Pancreas (tissue), 10 donors: ENCODE measurements around the gene NR3C2. TPM values are rescaled to one million over a fixed set of nuclear protein-coding genes. Genes with fewer than 3 reads are reported as not detected.

Experiments used
- ATAC-seq, 4 donors: fragments of 200-7000 bp; cut with Tn5 transposase; one replicate each; pipeline versions ENCODE4 v1.8.0 to v1.9.1; 2020; ENCODE audit warnings: mild to moderate bottlenecking in 4 of 4, moderate library complexity in 4 of 4
- DNase-seq, 6 donors: peaks; one replicate each; pipeline ENCODE4 v3.0.0-alpha.2; 2020
- FAIRE-seq: peaks from 2 replicates; lab custom pipeline; 2012; peaks lifted over from hg19 to GRCh38; lab: Jason Lieb, UNC
- H3K27ac ChIP-seq, 4 donors: fragments of 200-600 bp; sonication (generic); 1 replicate in 3 of 4; 2 replicates in 1 of 4; pipeline versions ENCODE4 v1.5.0 to v1.8.0; 2020
- H3K27me3 ChIP-seq, 4 donors: fragments of 200-600 bp; one replicate each; pipeline ENCODE4 v1.8.0; 2021
- H3K36me3 ChIP-seq, 3 donors: fragments of 200-600 bp; sonication (generic) in 1 of 3; one replicate each; pipeline versions ENCODE4 v1.5.0 to v1.8.0; 2020 to 2021
- H3K4me1 ChIP-seq, 3 donors: fragments of 200-600 bp; one replicate each; pipeline ENCODE4 v1.8.0; 2021
- H3K4me3 ChIP-seq, 4 donors: fragments of 200-600 bp; sonication (generic) in 2 of 4; one replicate each; pipeline versions ENCODE4 v1.5.0 to v1.8.0; 2020 to 2021
- H3K9me3 ChIP-seq, 4 donors: fragments of 200-600 bp; one replicate each; pipeline ENCODE4 v1.8.0; 2021
- WGBS, 2 donors: extraction: QIAGEN DNeasy Blood & Tissue Kit; methylation state at CpG; one replicate each; pipeline ENCODE4 v1.1.7; 2013; 5-methylcytosine and 5-hydroxymethylcytosine counted together
- intact Hi-C, 3 donors: fragments of 100-400 bp; cut with DNase I; formaldehyde crosslinking; loops; one replicate each; pipeline versions ENCODE4 v1.11.1 to v1.14.2; 2022
- polyA plus RNA-seq, 2 donors: library from polyadenylated mRNA; stranded (reverse); fragments of 200-250 nt; gene quantifications; one replicate each; pipeline ENCODE4 v1.2.3, GENCODE V29; 2013
- total RNA-seq, 6 donors: library from RNA; stranded (reverse); fragmentation: NEBNext Ultra II Directional in 4 of 6; extraction: Animal tissue kit (Norgen Biotek cat#: 25700) in 4 of 6; gene quantifications; one replicate each; pipeline versions ENCODE4 v1.2.1 to v1.2.4, GENCODE V29; 2021 to 2023
- TF ChIP-seq, protein P1 (sequence below), 4 donors: fragments of 200-600 bp; sonication (generic) in 3 of 4; IDR thresholded peaks; one replicate each; pipeline versions ENCODE4 v1.5.0 to v1.8.0; 2021; ENCODE audit warnings: antibody characterized with exemption in 4 of 4
- donor health status: healthy with polysubstance abuse.
- donor health status: DM: no; HTN: no; CAD: no; lungs with moderate emphysema.
- donor health status: DM: no; HTN: no; CAD: no.
- donor health status: control.
- donor health status: control.
- donor health status: Bipolar disorder and iron deficiency.
- donor health status: DM: yes; HTN: yes; CAD: no.
- donor health status: DM: no; HTN: no; CAD: no.
- donor health status: DM: no; HTN: no; CAD: no.
- donor health status: DM: yes; HTN: yes; CAD: no.

NR3C2 gene
- total and polyA plus RNA-seq, 8 donors = 2.5 to 15.7 (median 12.5) TPM

DNA sequence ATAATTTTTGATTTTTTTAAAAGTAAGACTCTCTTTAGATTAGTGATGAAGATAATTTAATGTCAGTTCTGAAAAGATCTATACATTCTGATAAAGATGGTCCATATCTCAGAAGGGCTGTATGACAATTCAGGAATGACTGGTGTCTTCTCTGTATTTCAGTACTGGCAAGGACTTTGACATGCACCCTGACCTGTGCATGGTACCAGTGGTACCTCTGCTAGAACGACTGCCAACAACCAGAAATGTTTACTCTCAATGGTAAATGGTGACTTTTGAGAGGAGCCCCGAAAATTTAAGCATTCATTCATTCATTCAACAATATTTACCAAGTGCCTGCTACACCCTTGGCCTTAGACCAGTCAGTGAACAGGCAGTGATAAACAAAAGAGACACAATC lies 4.8 kb downstream of the NR3C2 start:
- Histone ChIP-seq H3K9me3 (no peaks in the 10 kb centered on the region), H3K4me3 (no peak overlapping the region), H3K4me1 (peaks cover 25 to 38% (median 29%) of the 10 kb centered on the region in 3 donors), H3K27ac (no peak overlapping the region), H3K36me3 (no peaks in the 10 kb centered on the region), H3K27me3 (no peaks in the 10 kb centered on the region)
- FAIRE-seq = no peak
- DNase-seq = no peak
- TF ChIP-seq, protein P1, sequence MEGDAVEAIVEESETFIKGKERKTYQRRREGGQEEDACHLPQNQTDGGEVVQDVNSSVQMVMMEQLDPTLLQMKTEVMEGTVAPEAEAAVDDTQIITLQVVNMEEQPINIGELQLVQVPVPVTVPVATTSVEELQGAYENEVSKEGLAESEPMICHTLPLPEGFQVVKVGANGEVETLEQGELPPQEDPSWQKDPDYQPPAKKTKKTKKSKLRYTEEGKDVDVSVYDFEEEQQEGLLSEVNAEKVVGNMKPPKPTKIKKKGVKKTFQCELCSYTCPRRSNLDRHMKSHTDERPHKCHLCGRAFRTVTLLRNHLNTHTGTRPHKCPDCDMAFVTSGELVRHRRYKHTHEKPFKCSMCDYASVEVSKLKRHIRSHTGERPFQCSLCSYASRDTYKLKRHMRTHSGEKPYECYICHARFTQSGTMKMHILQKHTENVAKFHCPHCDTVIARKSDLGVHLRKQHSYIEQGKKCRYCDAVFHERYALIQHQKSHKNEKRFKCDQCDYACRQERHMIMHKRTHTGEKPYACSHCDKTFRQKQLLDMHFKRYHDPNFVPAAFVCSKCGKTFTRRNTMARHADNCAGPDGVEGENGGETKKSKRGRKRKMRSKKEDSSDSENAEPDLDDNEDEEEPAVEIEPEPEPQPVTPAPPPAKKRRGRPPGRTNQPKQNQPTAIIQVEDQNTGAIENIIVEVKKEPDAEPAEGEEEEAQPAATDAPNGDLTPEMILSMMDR (IDR thresholded peaks at IDR 0.05) = no peak
- ATAC-seq = no peak
- 53 to 56% methylated on average over 2 of the region's 2 CpGs for WGBS, 2 donors
- intact Hi-C loops = no loop called here

DNA sequence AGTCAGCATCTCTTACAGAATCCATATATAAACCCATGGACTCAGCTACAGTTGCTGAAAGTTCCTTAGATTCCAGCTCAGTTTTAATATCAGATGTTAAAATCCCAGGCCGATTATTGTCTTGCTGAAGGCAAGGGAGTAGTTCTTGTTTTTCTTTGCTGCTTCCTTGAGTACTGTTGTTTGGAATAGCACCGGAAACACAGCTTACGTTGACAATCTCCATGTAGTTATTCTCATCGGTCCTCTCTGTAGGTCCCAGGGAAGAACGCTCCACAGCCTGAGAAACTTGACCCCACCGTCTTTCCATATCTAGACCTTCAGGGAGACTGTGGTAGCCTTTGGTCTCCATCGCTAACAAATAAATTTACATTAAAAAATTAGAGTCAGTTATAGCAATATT lies 5.7 kb downstream of the NR3C2 start:
- ATAC-seq = no peak
- Histone ChIP-seq H3K27me3 (no peaks in the 10 kb centered on the region), H3K27ac (no peak overlapping the region), H3K4me1 (peaks cover 28 to 46% (median 38%) of the 10 kb centered on the region in 3 donors), H3K36me3 (no peaks in the 10 kb centered on the region), H3K9me3 (no peaks in the 10 kb centered on the region), H3K4me3 (no peak overlapping the region)
- no peak for FAIRE-seq
- WGBS, 2 donors = 83 to 87% methylated on average over 7 of the region's 7 CpGs
- TF ChIP-seq, protein P1 (IDR thresholded peaks at IDR 0.05) = no peak
- no peak for DNase-seq
- intact Hi-C loops = no loop called here

DNA sequence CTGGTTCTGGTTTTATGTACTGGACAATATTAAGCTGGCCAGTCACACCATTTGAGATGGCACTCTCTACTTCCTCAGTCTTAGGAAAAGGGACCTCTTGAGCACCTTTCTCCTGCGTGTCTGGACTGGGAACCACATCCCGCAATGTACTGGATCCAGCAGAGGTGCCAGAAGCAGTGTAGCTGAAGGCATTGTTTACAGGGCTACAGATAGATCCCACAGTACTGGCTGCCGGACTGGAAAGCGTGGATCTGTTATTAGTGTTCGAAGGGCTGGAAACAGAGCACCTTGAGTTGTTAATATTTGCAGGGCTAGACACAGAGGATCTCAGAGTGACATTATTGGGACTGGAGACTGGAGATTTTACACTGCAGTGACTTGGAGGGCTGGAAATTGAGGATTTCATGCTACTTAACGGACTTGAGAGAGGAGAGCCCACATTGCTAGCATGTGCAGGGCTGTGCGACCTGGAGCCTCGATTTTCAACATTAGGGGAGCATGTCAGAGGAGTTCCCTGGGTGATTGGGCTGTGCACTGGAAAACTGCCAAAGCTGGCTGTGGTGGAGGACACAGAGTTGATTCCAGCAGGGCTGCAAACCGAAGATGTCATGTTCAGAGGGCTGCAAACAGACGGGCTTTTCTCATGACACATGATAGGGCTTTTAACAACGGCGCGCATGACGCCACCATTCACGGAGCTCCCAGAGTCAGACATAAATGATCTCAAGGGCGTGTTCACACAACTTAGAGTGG lies 6.4 kb downstream of the NR3C2 start:
- DNase-seq = peak in 2 of 6 donors; percentile 5 to 29
- no peak overlapping the region for H3K4me3 ChIP-seq
- H3K36me3 ChIP-seq = no peaks in the 10 kb centered on the region
- TF ChIP-seq, protein P1 (IDR thresholded peaks at IDR 0.05) = no peak
- no peak for FAIRE-seq
- intact Hi-C loops = no loop called here
- H3K27ac ChIP-seq = no peak overlapping the region
- peaks cover 31 to 52% (median 45%) of the 10 kb centered on the region in 3 donors for H3K4me1 ChIP-seq
- H3K27me3 ChIP-seq = no peaks in the 10 kb centered on the region
- ATAC-seq = peak in 1 of 4 donors; percentile 8
- H3K9me3 ChIP-seq = no peaks in the 10 kb centered on the region
- WGBS, 2 donors = 78 to 79% methylated on average over 16 of the region's 16 CpGs

DNA sequence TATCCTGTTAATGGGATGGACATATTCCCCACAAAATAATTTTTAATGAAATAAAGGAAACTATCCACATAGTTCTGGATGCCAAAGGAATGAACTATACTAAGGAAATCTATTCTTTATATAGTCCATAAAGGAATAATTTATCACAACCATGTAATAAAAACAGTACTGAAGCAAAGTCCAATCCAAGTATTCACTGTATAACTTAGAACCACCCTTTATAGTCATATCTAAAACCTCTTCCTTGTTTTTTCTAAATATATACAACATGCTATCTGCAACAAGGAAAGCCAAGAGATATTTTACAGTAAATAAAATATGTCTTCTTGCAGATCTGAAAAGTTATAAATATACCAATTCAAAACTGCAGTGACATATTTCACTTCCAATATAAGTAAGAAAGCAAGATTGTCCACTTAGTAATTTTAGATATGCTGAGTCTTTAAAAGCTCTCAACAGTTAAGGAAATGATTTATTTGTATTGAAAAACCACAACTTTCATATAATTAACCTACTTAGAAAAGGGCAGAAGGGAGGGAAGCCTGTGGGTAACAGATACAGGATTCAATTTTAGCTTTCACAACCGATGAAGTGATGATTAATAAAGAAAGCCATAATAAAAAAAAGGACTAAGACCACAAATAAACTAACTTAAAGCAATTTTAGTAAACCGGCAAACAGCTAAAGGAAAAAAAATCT lies 8.0 kb downstream of the NR3C2 start:
- DNase-seq = no peak
- Histone ChIP-seq H3K36me3 (no peaks in the 10 kb centered on the region), H3K27ac (no peak overlapping the region), H3K9me3 (no peaks in the 10 kb centered on the region), H3K4me3 (no peak overlapping the region), H3K27me3 (no peaks in the 10 kb centered on the region), H3K4me1 (peaks cover 25 to 55% (median 47%) of the 10 kb centered on the region in 3 donors)
- peak; percentile 97 for FAIRE-seq
- TF ChIP-seq, protein P1 (IDR thresholded peaks at IDR 0.05) = no peak
- intact Hi-C loops = no loop called here
- WGBS, 2 donors = 44 to 48% methylated on average over 2 of the region's 2 CpGs
- ATAC-seq = no peak
